IMR-90 (cell line): Measurements from ENCODE around the gene CLHC1. TPM values are rescaled to one million over a fixed set of nuclear protein-coding genes. Genes with fewer than 3 reads are reported as not detected.
A peak's percentile ranks its signal among the peaks of the same experiment; 100 is the strongest.

Experiments used
- ATAC-seq: fragments of 200-7000 bp; cut with Tn5 transposase; 2 replicates; pipeline ENCODE4 v1.9.1; 2020; ENCODE audit warnings: low read depth, mild to moderate bottlenecking, moderate library complexity
- BruUV-seq: library from RNA; stranded (reverse); fragments of 400-500 nt; replicated peaks from 2 replicates; lab custom pipeline; 2021; lab: Mats Ljungman, UMichigan
- CTCF ChIA-PET: fragments of 300-600 bp; formaldehyde crosslinking; extraction: SDS; loops from one replicate; lab custom pipeline; 2021; ENCODE audit warnings: antibody characterized with exemption; lab: Yijun Ruan, JAX
- POLR2A ChIA-PET: fragments of 300-600 bp; sonication (Branson Sonifier 250); formaldehyde crosslinking; loops from one replicate; lab custom pipeline; 2022; ENCODE audit warnings: antibody characterized with exemption; ENCODE audit not compliant: unreplicated experiment; lab: Charles Lee
- DNase-seq: peaks from one replicate; pipeline ENCODE4 v3.0.0; 2013
- H2AFZ ChIP-seq: replicated peaks from 2 replicates; pipeline ENCODE3; 2013; ENCODE audit warnings: low read length, mild to moderate bottlenecking; ENCODE audit not compliant: poor library complexity
- H2AK5ac ChIP-seq: 2 replicates; pipeline ENCODE4 v1.6.1; 2013; ENCODE audit warnings: low read depth, low read length, inconsistent platforms
- H2AK9ac ChIP-seq: replicated peaks from 2 replicates; pipeline ENCODE3; 2013; ENCODE audit warnings: mild to moderate bottlenecking, low read depth, low read length, moderate library complexity; ENCODE audit not compliant: poor library complexity
- H2BK120ac ChIP-seq: 2 replicates; pipeline ENCODE4 v1.6.1; 2013; ENCODE audit warnings: low read depth, low read length, inconsistent platforms
- H2BK15ac ChIP-seq: 3 replicates; pipeline ENCODE4 v1.6.1; 2013; ENCODE audit warnings: low read depth, low read length, inconsistent platforms
- H2BK20ac ChIP-seq: 2 replicates; pipeline ENCODE4 v1.6.1; 2013; ENCODE audit warnings: low read depth, mild to moderate bottlenecking, inconsistent platforms, low read length, moderate library complexity
- H2BK5ac ChIP-seq: 2 replicates; pipeline ENCODE4 v1.6.1; 2013; ENCODE audit warnings: mild to moderate bottlenecking, low read depth, low read length, inconsistent platforms; ENCODE audit not compliant: poor library complexity, severe bottlenecking
- H3K14ac ChIP-seq: replicated peaks from 2 replicates; pipeline ENCODE4 v1.6.1; 2013; ENCODE audit warnings: low read depth, low read length, inconsistent platforms
- H3K18ac ChIP-seq: 2 replicates; pipeline ENCODE4 v1.6.1; 2013; ENCODE audit warnings: low read depth, low read length, control low read depth
- H3K23ac ChIP-seq: 2 replicates; pipeline ENCODE4 v1.6.1; 2013; ENCODE audit warnings: low read depth, low read length, inconsistent platforms
- H3K27ac ChIP-seq: 2 replicates; pipeline ENCODE4 v1.5.1; 2013; ENCODE audit warnings: mild to moderate bottlenecking, control low read depth, low read length; ENCODE audit not compliant: insufficient read depth
- H3K27me3 ChIP-seq: 2 replicates; pipeline ENCODE4 v1.6.1; 2013; ENCODE audit warnings: low read length; ENCODE audit not compliant: control insufficient read depth, insufficient read depth
- H3K36me3 ChIP-seq: 2 replicates; pipeline ENCODE4 v1.6.1; 2013; ENCODE audit warnings: low read length, mixed read lengths; ENCODE audit not compliant: control insufficient read depth, insufficient read depth
- H3K4ac ChIP-seq: 2 replicates; pipeline ENCODE4 v1.6.1; 2013; ENCODE audit warnings: low read depth, low read length, inconsistent platforms
- H3K4me1 ChIP-seq: 2 replicates; pipeline ENCODE4 v1.6.1; 2013; ENCODE audit warnings: low read length, mixed read lengths; ENCODE audit not compliant: control insufficient read depth, insufficient read depth
- H3K4me2 ChIP-seq: 2 replicates; pipeline ENCODE4 v1.6.1; 2013; ENCODE audit warnings: low read depth, mild to moderate bottlenecking, control low read depth, low read length, moderate library complexity
- H3K4me3 ChIP-seq: 2 replicates; pipeline ENCODE4 v1.5.1; 2013; ENCODE audit warnings: low read depth, mild to moderate bottlenecking, control low read depth, low read length, moderate library complexity; ENCODE audit not compliant: insufficient read depth
- H3K56ac ChIP-seq: 2 replicates; pipeline ENCODE4 v1.6.1; 2013; ENCODE audit warnings: low read length, inconsistent platforms; ENCODE audit not compliant: insufficient read depth; ENCODE audit errors: extremely low read depth
- H3K79me1 ChIP-seq, 2 experiments: 2 replicates each; pipeline ENCODE4 v1.6.1; 2013; ENCODE audit warnings: low read length in 2 of 2, inconsistent platforms in 1 of 2, low read depth in 1 of 2
- H3K9ac ChIP-seq: 2 replicates; pipeline ENCODE4 v1.6.1; 2013; ENCODE audit warnings: low read depth, low read length, control low read depth
- H3K9me1 ChIP-seq: 2 replicates; pipeline ENCODE4 v1.6.1; 2013; ENCODE audit warnings: low read length, inconsistent platforms; ENCODE audit not compliant: insufficient read depth
- H3K9me3 ChIP-seq: 2 replicates; pipeline ENCODE4 v1.6.1; 2013; ENCODE audit warnings: low read length; ENCODE audit not compliant: control insufficient read depth, insufficient read depth
- H4K20me1 ChIP-seq: 2 replicates; pipeline ENCODE4 v1.6.1; 2013; ENCODE audit warnings: low read length, inconsistent platforms; ENCODE audit not compliant: insufficient read depth
- H4K5ac ChIP-seq: 2 replicates; pipeline ENCODE4 v1.6.1; 2013; ENCODE audit warnings: mild to moderate bottlenecking, low read depth, low read length, control low read depth
- H4K8ac ChIP-seq, 2 experiments: 2 replicates each; pipeline ENCODE4 v1.6.1; 2013; ENCODE audit warnings: low read depth in 2 of 2, low read length in 2 of 2, control low read depth in 1 of 2, inconsistent platforms in 1 of 2
- H4K91ac ChIP-seq: 2 replicates; pipeline ENCODE4 v1.6.1; 2013; ENCODE audit warnings: low read depth, low read length, inconsistent platforms; ENCODE audit not compliant: insufficient read depth
- CEBPB ChIP-seq: IDR thresholded peaks from 2 replicates; pipeline ENCODE4 v1.6.1; 2012; ENCODE audit warnings: low read depth, low read length, improper control_type of control experiment
- CHD1 ChIP-seq: IDR thresholded peaks from 2 replicates; pipeline ENCODE4 v1.6.1; 2012; ENCODE audit warnings: low read depth, low read length, improper control_type of control experiment
- FOS ChIP-seq: fragments of 150-350 bp; IDR thresholded peaks from 2 replicates; pipeline ENCODE4 v1.6.1; 2016; ENCODE audit warnings: low read depth, low read length
- MAFK ChIP-seq: IDR thresholded peaks from 2 replicates; pipeline ENCODE4 v1.6.1; 2012; ENCODE audit warnings: low read depth, low read length, improper control_type of control experiment
- MAZ ChIP-seq: IDR thresholded peaks from 2 replicates; pipeline ENCODE4 v1.6.1; 2012; ENCODE audit warnings: low read depth, mild to moderate bottlenecking, low read length, improper control_type of control experiment, moderate library complexity, borderline replicate concordance
- MXI1 ChIP-seq: IDR thresholded peaks from 2 replicates; pipeline ENCODE4 v1.6.1; 2012; ENCODE audit warnings: low read depth, mild to moderate bottlenecking, low read length, moderate library complexity, borderline replicate concordance
- NFE2L2 ChIP-seq: fragments of 150-350 bp; IDR thresholded peaks from 2 replicates; pipeline ENCODE4 v1.6.1; 2016; ENCODE audit warnings: low read depth, mild to moderate bottlenecking, low read length
- RAD21 ChIP-seq: IDR thresholded peaks from 2 replicates; pipeline ENCODE4 v1.6.1; 2012; ENCODE audit warnings: low read length, improper control_type of control experiment
- RCOR1 ChIP-seq: IDR thresholded peaks from 2 replicates; pipeline ENCODE4 v1.6.1; 2012; ENCODE audit warnings: mild to moderate bottlenecking, low read length, improper control_type of control experiment; ENCODE audit not compliant: insufficient replicate concordance
- RFX5 ChIP-seq: IDR thresholded peaks from 2 replicates; pipeline ENCODE4 v1.8.0; 2012; ENCODE audit warnings: low read depth, mild to moderate bottlenecking, low read length, moderate library complexity
- SMC3 ChIP-seq: fragments of 150-350 bp; IDR thresholded peaks from 2 replicates; pipeline ENCODE4 v1.6.1; 2016; ENCODE audit warnings: low read depth, mild to moderate bottlenecking, antibody characterized with exemption, low read length, moderate library complexity
- WGBS, 2 experiments: methylation state at CpG; one replicate each; pipeline versions ENCODE4 v1.1.5 to v1.1.7; 2013; ENCODE audit warnings: missing lambda C conversion rate in 2 of 2; ENCODE audit not compliant: insufficient read length in 1 of 2; ENCODE audit errors: extremely low coverage in 2 of 2; 5-methylcytosine and 5-hydroxymethylcytosine counted together
- dilution Hi-C: fragments of 300-500 bp; cut with HindIII; formaldehyde crosslinking; loops from one replicate; pipeline ENCODE4 v1.14.3; 2018; ENCODE audit warnings: low sequenced_read_pairs; ENCODE audit not compliant: unreplicated experiment
- in situ Hi-C: fragments of 300-500 bp; cut with MboI; formaldehyde crosslinking; loops from 3 replicates; pipeline ENCODE4 v1.14.3; 2019; ENCODE audit warnings: low sequenced_read_pairs, inconsistent platforms, mixed read lengths
- intact Hi-C: fragments of 100-400 bp; cut with micrococcal nuclease; formaldehyde crosslinking; loops from 2 replicates; pipeline ENCODE4 v1.10.0; 2022
- polyA plus RNA-seq, 3 experiments: library from polyadenylated mRNA; depleted of rRNA; stranded (reverse); fragments of >200 nt; gene quantifications; 2 replicates each; pipeline ENCODE4 v1.2.3, GENCODE V29; 2012; ENCODE audit warnings: low replicate concordance in 1 of 3
- total RNA-seq: library from RNA; depleted of rRNA; stranded (reverse); fragments of >200 nt; gene quantifications from 2 replicates; pipeline ENCODE4 v1.2.3, GENCODE V29; 2012
- TF ChIP-seq, protein P1 (sequence below): conservative IDR thresholded peaks from 2 replicates; pipeline ENCODE4 v1.5.1; 2012; ENCODE audit warnings: mild to moderate bottlenecking, low read depth, low read length, improper control_type of control experiment
- TF ChIP-seq, protein P2 (sequence below): fragments of 150-350 bp; IDR thresholded peaks from 2 replicates; pipeline ENCODE4 v1.6.1; 2017; ENCODE audit warnings: mild to moderate bottlenecking, antibody characterized with exemption, low read length, low read depth

CLHC1 gene
- total and polyA plus RNA-seq, 2 of the 4 experiments (the other 2 are of a cell fraction), result 2.3 to 5.3 TPM

DNA sequence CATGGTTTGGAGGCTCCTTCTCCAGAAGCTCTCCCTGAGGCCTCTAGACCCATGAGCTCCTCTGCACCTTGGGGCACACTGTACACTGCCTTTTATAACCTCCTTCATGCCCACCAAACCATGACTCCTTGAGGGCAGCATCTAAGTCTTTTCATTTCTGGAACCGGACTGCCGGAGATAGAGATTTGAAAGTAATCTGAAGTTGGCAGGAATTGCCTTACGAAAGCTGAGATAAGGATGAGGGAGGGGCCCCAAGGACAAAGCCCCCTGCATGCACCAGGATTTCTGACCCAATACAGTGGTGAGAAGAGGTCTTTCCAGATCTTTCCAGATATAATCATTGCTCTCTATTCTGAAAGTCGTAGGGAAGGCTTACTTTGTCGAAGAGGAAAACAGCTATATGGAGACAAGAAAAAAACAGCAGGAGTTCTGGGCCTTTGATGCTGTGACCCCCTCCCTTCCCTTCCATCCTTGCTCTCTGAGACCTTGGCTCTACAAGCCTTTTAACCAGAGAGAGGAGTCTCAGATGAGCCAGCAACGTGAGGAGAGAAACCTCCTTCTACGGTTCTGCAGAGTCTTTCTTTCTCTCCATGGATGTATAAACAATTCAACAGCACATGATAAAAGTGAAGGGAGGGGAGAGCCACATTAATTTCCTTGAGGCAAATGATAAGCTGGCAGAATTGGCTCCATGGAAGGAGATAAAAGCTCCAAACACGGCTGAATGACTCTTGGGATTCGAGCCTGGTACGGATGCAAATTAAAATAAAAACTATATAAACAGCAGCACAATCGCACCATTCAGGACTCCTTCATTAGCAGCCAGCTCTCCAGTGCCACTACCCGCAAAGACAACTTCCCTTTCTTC lies 93.8 kb downstream of the CLHC1 start:
- in situ Hi-C loops (no loop called here), dilution Hi-C loops (no loop called here), intact Hi-C loops (no loop called here)
- H3K4me3 ChIP-seq, result no peak overlapping the region
- POLR2A ChIA-PET, result interaction anchor here (0.7 kb wide), 1 partner anchor 86 kb away, joined by 3 read pairs; no protein-coding TSS in a partner anchor
- H3K23ac ChIP-seq, result peak overlapping the region; percentile 90
- H3K56ac ChIP-seq, result peak overlapping the region; percentile 48; the same call in 1 of the 2 replicates
- peak overlapping the region; percentile 82 for H3K14ac ChIP-seq
- peak overlapping the region; percentile 82 for H2AFZ ChIP-seq
- DNase-seq (no peak), ATAC-seq (no peak)
- H3K18ac ChIP-seq, result peak overlapping the region; percentile 84
- H3K4me2 ChIP-seq, result peak overlapping the region; percentile 83
- TF ChIP-seq RFX5 (no peak), RCOR1 (no peak), CHD1 (no peak), FOS (no peak), MAZ (no peak), SMC3 (no peak), NFE2L2 (no peak), RAD21 (no peak), MAFK (no peak), MXI1 (no peak), CEBPB (no peak)
- TF ChIP-seq, protein P1, sequence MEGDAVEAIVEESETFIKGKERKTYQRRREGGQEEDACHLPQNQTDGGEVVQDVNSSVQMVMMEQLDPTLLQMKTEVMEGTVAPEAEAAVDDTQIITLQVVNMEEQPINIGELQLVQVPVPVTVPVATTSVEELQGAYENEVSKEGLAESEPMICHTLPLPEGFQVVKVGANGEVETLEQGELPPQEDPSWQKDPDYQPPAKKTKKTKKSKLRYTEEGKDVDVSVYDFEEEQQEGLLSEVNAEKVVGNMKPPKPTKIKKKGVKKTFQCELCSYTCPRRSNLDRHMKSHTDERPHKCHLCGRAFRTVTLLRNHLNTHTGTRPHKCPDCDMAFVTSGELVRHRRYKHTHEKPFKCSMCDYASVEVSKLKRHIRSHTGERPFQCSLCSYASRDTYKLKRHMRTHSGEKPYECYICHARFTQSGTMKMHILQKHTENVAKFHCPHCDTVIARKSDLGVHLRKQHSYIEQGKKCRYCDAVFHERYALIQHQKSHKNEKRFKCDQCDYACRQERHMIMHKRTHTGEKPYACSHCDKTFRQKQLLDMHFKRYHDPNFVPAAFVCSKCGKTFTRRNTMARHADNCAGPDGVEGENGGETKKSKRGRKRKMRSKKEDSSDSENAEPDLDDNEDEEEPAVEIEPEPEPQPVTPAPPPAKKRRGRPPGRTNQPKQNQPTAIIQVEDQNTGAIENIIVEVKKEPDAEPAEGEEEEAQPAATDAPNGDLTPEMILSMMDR, result no peak
- TF ChIP-seq, protein P2, sequence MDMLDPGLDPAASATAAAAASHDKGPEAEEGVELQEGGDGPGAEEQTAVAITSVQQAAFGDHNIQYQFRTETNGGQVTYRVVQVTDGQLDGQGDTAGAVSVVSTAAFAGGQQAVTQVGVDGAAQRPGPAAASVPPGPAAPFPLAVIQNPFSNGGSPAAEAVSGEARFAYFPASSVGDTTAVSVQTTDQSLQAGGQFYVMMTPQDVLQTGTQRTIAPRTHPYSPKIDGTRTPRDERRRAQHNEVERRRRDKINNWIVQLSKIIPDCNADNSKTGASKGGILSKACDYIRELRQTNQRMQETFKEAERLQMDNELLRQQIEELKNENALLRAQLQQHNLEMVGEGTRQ, result no peak
- no peaks in the 10 kb centered on the region for H3K27me3 ChIP-seq
- H3K9ac ChIP-seq, result peak overlapping the region; percentile 51; the same call in 1 of the 2 replicates
- H3K9me3 ChIP-seq, result no peaks in the 10 kb centered on the region
- H2AK9ac ChIP-seq, result no peak overlapping the region
- peak overlapping the region; percentile 75 for H3K4ac ChIP-seq
- H4K20me1 ChIP-seq, result no peaks in the 10 kb centered on the region
- peak overlapping the region; percentile 10 to 75; a peak in 2 of 4 replicates for H4K8ac ChIP-seq
- peak overlapping the region; percentile 83 for H4K5ac ChIP-seq
- BruUV-seq, result no TSS peak
- CTCF ChIA-PET, result interaction anchor here (0.9 kb wide), 1 partner anchor 12 kb away, joined by 3 read pairs; no protein-coding TSS in a partner anchor
- H2BK120ac ChIP-seq, result peak overlapping the region; percentile 91
- WGBS, 2 experiments, result no CpG with 5 or more reads among the region's 12 CpGs
- peak overlapping the region; percentile 58 for H2BK5ac ChIP-seq
- peaks cover 23% of the 10 kb centered on the region for H3K4me1 ChIP-seq
- H2AK5ac ChIP-seq, result peak overlapping the region; percentile 68
- H3K36me3 ChIP-seq, result no peaks in the 10 kb centered on the region
- peak overlapping the region; percentile 38 for H4K91ac ChIP-seq
- H2BK20ac ChIP-seq, result peak overlapping the region; percentile 90
- peaks cover 0 to 14% of the 10 kb centered on the region in 2 experiments; a peak in 2 of 4 replicates for H3K79me1 ChIP-seq
- peak overlapping the region; percentile 54; the same call in 1 of the 3 replicates for H2BK15ac ChIP-seq
- peaks cover 8% of the 10 kb centered on the region for H3K9me1 ChIP-seq
- peak overlapping the region; percentile 46; the same call in 1 of the 2 replicates for H3K27ac ChIP-seq
